ENCODE data around the gene RFTN2. TPM values are rescaled to one million over a fixed set of nuclear protein-coding genes. Genes with fewer than 3 reads are reported as not detected.

The RFTN2 gene
- total RNA-seq, 2 experiments from 2014 or later = not detected

DNA sequence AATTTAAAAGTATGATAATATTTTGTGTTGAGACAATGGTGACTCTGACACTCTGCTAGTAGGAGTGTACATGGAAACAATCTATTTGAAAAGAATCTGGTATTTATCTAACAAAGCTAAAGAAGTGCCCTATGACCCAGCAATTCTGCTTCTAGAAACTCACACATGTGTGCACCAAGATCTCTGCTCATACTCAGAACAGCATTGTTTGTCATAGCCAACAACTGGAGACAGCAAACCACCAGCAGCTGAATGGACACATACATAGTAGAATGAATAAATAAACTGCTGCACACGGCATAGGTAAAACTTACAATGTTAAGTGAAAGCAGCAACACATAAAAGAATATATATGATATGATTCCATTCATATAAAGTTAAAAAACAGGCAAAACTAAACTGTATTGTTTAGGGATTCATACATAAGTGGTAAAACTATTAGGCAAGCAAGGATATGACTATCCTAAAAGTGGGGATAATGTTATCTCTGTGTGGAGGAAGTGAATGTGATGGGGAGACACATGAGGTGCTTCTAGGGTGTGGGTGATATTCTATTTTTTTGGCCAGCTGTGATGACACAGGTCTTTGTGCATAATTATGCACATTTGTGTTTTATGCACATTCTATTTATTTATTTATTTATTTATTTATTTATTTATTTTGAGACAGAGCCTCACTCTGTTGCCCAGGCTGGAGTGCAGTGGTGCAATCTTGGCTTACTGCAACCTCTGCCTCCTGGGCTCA is 71.1 kb downstream of the RFTN2 start:
- CTCF ChIA-PET = no interaction called here
- Mint-ChIP-seq H3K36me3 (ENCODE audit: low read depth) (no peaks in the 10 kb centered on the region), H3K4me1 (ENCODE audit: low read depth) (peaks cover 11% of the 10 kb centered on the region), H3K4me3 (no peak overlapping the region), H3K9me3 (no peaks in the 10 kb centered on the region), H3K27ac (no peak overlapping the region), H3K27me3 (peaks cover 4% of the 10 kb centered on the region)
- no peak for DNase-seq
- ATAC-seq = no peak
- intact Hi-C loops (cut with micrococcal nuclease) = no loop called here
- TF ChIP-seq, protein P1, sequence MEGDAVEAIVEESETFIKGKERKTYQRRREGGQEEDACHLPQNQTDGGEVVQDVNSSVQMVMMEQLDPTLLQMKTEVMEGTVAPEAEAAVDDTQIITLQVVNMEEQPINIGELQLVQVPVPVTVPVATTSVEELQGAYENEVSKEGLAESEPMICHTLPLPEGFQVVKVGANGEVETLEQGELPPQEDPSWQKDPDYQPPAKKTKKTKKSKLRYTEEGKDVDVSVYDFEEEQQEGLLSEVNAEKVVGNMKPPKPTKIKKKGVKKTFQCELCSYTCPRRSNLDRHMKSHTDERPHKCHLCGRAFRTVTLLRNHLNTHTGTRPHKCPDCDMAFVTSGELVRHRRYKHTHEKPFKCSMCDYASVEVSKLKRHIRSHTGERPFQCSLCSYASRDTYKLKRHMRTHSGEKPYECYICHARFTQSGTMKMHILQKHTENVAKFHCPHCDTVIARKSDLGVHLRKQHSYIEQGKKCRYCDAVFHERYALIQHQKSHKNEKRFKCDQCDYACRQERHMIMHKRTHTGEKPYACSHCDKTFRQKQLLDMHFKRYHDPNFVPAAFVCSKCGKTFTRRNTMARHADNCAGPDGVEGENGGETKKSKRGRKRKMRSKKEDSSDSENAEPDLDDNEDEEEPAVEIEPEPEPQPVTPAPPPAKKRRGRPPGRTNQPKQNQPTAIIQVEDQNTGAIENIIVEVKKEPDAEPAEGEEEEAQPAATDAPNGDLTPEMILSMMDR (IDR thresholded peaks at IDR 0.05) = no peak
- POLR2A ChIA-PET = no interaction called here

DNA sequence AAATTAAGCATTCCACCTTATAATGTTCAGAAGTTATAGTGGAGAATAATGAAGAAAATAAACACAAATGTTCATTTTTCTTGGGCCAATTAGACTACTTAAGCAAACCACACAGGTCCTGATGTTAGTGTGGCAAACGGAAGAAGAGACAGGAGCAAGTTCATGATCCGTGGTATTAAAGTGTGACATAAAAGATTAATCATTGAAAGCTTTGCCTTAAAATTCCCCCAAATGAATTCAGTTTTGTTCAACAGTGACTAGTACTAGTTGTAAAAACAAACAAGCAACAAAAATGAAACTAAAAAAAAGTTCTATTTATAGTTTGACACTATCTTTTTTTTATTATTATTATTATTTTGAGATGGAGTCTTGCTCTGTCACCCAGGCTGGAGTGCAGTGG is 73.7 kb downstream of the RFTN2 start:
- H3K4me3 Mint-ChIP-seq = no peak overlapping the region
- ATAC-seq (no peak), DNase-seq (no peak)
- peaks cover 9% of the 10 kb centered on the region for H3K27me3 Mint-ChIP-seq
- ChIA-PET POLR2A (interaction anchor here (0.6 kb wide), 1 partner anchor 50 kb away, joined by 3 read pairs; no protein-coding TSS in a partner anchor), CTCF (no interaction called here)
- intact Hi-C loops (cut with micrococcal nuclease) = no loop called here
- H3K9me3 Mint-ChIP-seq = no peaks in the 10 kb centered on the region
- H3K36me3 Mint-ChIP-seq (ENCODE audit: low read depth) = no peaks in the 10 kb centered on the region
- H3K4me1 Mint-ChIP-seq (ENCODE audit: low read depth) = peaks cover 13% of the 10 kb centered on the region
- H3K27ac Mint-ChIP-seq = no peak overlapping the region
- TF ChIP-seq, protein P1 (IDR thresholded peaks at IDR 0.05) = no peak

DNA sequence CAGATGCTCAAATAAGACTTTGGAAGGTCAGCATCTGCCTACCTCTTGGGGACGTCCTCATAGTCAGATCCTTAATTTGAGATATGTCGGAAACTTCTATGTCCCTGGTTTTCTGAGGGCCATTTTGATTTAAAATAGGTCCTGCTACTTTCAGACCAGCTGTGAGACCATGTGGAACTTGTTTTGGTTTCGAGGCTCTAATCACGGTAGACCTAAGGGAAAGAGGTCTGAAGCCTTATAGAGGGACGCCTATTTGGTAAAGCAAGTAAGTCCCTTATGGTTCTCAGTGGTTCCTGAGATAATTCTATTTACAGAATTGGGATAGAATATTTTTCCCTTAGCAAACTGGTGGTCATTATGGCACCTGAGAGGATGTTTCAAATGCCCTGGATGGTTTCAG is 75.1 kb downstream of the RFTN2 start:
- Mint-ChIP-seq H3K9me3 (no peaks in the 10 kb centered on the region), H3K4me3 (no peak overlapping the region), H3K27me3 (peaks cover 9% of the 10 kb centered on the region), H3K36me3 (ENCODE audit: low read depth) (no peaks in the 10 kb centered on the region), H3K27ac (no peak overlapping the region), H3K4me1 (ENCODE audit: low read depth) (peaks cover 5% of the 10 kb centered on the region)
- POLR2A ChIA-PET = no interaction called here
- intact Hi-C loops (cut with micrococcal nuclease) = no loop called here
- TF ChIP-seq, protein P1 (IDR thresholded peaks at IDR 0.05) = no peak
- DNase-seq (no peak), ATAC-seq (no peak)
- CTCF ChIA-PET = interaction anchor here (0.9 to 1.1 kb wide), 3 partner anchors 10 to 106 kb away, joined by 3 to 5 read pairs (median 4); no protein-coding TSS in a partner anchor

DNA sequence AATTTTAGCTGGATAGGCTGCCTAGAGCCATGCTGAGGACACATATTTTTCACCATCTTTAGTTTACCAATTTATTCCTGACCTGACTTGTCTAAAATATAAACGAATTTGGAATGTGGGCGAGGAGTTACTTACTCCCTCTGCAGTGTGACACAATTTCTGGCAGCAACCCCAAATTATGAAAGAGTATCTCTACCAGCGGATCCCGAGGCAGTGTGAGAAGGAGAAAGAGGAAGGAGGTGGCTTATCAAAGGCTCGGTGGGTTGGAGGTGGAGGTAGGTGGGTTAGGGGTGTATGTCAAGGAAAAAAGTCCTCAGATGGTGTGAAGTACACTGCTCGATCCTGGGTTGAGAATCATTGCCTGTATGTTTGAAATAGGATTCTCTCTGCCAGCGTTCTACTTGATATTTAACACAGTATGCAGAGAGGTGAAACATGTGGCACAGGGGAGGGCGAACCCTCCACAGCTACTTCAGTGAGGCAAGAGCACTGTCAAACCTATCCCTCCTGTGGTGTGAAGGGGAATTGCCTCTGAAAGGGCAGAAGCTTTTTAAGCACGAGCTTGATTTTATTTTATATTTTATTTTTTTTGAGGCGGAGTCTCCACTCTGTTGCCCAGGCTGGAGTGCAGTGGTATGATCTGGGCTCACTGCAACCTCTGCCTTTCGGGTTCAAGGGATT is 76.0 kb downstream of the RFTN2 start:
- DNase-seq = peak; percentile 54
- Mint-ChIP-seq H3K4me1 (ENCODE audit: low read depth) (peaks cover 5% of the 10 kb centered on the region), H3K27me3 (peaks cover 11% of the 10 kb centered on the region), H3K9me3 (no peaks in the 10 kb centered on the region), H3K4me3 (peak overlapping the region; percentile 11), H3K27ac (no peak overlapping the region), H3K36me3 (ENCODE audit: low read depth) (no peaks in the 10 kb centered on the region)
- intact Hi-C loops (cut with micrococcal nuclease) = no loop called here
- POLR2A ChIA-PET = interaction anchor here (0.9 kb wide), 1 partner anchor 84 kb away, joined by 3 read pairs; the partner anchor contains the start of gene MOB4
- CTCF ChIA-PET = interaction anchor here (0.9 to 1.1 kb wide), 3 partner anchors 9 to 107 kb away, joined by 3 to 5 read pairs (median 4); no protein-coding TSS in a partner anchor
- ATAC-seq = peak; percentile 96
- TF ChIP-seq, protein P1 (IDR thresholded peaks at IDR 0.05) = peak; percentile 37

DNA sequence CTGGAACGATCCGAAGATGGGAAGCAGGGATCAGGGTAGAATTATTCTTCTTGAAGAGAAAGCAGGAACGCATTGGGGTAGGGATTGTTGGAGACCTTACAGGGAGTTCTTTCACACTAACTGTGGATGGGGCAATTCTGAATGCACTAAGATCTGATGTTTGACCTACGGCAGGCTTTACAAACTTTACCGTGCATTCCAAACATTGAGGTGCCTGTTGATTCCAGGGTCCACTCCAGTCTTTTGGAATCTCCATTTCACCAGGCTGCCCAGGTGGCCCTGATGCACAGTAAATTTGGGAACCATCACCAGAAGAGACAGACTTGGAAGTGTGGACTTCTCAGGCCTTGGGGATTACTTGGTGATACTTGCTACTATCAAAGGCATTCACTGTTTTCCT is 76.9 kb downstream of the RFTN2 start:
- TF ChIP-seq, protein P1 (IDR thresholded peaks at IDR 0.05) = no peak
- intact Hi-C loops (cut with micrococcal nuclease) = no loop called here
- ChIA-PET CTCF (no interaction called here), POLR2A (no interaction called here)
- Mint-ChIP-seq H3K4me1 (ENCODE audit: low read depth) (peaks cover 5% of the 10 kb centered on the region), H3K4me3 (no peak overlapping the region), H3K27ac (no peak overlapping the region), H3K36me3 (ENCODE audit: low read depth) (no peaks in the 10 kb centered on the region), H3K9me3 (no peaks in the 10 kb centered on the region), H3K27me3 (peaks cover 11% of the 10 kb centered on the region)
- DNase-seq (no peak), ATAC-seq (no peak)

Measured in activated CD8-positive, alpha-beta T cell treated with anti-CD3 and anti-CD28 coated beads for 36 hours (primary cell).